NCI-H1694 (cell line): ENCODE data around the gene TLK1.
"Not testable (repeated sequence)": the region's sequence is repeated elsewhere in the genome, so short reads cannot be mapped to it uniquely, and the experiment has no call there.

Experiments
- DNase-seq: peaks from one replicate; lab custom pipeline; 2025; lab: John Stamatoyannopoulos, UW

The TLK1 gene

DNA sequence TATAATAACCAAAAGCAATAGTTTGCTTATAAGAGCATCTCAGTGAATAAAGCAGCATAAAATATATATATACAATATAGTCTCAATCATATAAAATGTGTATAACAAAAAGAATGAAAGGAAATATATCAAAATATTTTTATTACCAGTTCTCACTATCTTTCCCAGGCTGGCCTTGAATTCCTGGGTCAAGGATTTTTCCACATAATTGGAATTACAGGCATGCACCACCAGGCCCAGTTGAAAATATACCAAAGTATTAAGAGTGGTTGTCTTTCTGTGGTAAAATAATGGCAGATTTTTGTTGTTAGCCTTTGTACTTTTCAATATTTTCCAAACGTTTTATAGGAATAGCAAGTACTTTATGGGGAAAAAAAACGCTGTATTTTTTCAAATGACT, 8.6 kb upstream of the TLK1 start:
- DNase-seq, result no peak

GRCh38 chr2:171167352-171167997, 6.8 kb upstream of the TLK1 start:
- DNase-seq, result no peak

DNA sequence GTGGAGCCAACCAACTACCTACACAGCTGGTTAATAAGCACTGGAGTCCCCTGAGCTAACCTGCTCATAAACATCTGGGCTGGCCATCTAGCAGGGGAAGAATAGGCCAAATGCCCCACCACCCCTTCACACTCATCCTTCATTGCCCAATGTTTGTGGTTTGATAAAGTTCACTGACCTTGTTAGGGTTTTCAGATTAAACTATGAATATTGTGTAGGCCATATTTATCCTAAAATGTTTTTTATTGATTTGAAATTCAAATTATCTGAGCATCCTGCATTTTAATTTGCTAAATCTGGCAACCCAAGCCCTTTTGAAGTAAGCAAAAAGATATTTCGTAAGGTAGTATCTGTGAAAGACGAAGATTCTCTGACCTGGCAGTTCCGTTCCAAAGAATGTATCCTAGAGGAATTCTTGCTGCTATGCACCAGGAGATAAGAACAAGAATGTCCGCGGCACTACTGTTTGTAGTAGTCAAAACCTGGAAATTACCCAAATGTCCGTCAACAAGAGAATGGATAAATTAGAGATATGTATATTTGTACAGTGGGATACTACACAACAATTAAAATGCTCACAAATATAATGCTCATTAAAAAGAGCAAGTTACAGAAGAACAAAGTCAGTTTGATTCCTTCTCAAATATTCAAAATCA, 5.8 kb upstream of the TLK1 start:
- DNase-seq, result no peak

- no peak for DNase-seq
These were observed 5.3 kb upstream of the TLK1 start for GRCh38 chr2:171165967-171166327.

DNA sequence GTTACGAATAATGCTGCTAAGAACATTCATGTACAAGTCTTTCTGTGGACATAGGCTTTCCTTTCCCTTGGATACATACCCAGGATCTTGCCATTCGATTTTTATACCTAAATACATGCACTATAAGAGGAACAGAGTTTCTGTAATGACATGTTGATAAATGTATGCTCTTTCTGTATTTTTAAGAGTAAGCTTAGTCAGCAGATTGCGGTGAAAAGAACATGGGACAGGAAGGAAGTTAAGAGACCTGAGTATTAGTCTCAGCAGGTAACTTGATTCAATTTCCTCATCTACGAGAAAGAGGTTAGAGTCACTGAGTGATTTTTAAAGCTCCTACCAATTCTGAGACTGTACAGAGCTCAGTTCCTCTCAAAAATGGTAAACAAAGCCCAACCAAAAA, 2.6 kb upstream of the TLK1 start:
- DNase-seq, result no peak

- DNase-seq, result not testable (repeated sequence)
These were observed 2.0 kb upstream of the TLK1 start for GRCh38 chr2:171162522-171163197.

DNA sequence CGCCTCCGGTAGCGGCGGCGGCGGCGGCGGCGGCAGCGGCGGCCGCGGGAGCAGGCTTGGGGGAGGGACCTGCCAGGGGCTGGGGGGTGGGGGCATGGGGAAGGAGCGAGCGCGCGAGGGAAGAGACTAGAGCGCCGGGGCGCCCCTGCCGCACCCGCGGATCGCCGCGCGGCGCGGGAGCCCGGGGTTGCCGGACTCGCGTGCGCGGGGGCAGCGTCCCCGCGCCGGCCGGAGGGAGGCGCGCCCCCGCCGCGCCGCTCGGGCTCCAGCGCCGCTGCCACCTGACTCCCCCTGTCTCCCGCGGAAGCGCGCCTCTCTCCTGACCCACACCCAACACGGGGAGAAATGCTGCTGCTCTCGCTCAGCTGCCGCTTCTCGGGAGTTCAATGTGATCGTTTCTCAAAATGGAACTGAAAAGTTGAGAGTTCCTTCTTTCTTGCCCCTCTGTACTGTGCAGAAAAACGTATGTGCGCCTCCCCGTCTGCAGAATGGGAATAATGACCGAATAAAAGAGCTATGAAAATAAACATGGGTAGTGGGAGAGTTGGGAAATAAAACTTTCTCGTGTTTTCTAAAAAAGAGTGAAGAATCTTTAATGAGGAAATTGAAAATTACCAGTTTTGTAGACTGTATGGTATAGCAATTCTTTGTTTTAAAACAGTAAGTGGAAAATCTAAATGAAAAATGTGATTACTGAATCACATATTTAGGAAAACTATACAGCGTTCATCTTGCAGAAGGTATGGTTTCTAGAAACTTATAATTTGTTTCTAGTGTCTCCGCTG, 455 bp upstream of the TLK1 start:
- DNase-seq, result peak; percentile 50

DNA sequence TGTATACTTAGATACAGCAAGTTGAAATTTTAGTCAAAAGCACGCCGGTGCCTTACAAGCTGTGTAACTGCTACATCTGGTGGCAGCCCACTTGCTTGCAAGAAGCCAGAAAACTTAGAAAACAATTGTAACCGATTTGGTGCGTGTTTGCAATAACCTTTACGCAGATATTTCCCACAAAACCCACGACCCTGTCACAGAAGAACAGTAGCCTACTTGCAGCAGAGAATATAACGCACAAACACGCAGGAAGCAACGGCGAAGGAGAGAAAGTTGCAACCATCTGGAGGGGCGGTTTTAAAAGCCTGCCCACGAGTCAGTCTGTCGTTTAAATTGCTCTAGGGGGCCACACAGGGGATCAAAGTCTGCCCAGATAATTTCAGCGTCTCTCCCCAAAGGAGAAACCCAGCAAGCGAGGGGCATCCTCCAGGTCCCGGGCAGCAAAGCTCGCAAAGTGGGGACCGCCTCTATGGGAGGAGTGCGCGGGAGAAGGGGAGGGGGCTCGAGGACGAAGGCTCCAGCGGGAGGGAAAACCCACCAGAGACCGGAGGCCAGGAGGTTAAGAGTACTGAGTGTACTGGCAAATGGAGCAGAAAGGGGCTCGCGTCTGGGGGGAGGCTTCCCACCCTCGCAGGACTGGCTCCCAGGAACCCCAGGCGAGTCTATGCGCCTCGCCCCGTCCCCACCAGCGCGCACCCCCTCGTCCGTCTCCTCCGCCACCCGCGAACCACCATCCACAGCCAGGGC, 1.1 kb downstream of the TLK1 start:
- peak; percentile 78 for DNase-seq

DNA sequence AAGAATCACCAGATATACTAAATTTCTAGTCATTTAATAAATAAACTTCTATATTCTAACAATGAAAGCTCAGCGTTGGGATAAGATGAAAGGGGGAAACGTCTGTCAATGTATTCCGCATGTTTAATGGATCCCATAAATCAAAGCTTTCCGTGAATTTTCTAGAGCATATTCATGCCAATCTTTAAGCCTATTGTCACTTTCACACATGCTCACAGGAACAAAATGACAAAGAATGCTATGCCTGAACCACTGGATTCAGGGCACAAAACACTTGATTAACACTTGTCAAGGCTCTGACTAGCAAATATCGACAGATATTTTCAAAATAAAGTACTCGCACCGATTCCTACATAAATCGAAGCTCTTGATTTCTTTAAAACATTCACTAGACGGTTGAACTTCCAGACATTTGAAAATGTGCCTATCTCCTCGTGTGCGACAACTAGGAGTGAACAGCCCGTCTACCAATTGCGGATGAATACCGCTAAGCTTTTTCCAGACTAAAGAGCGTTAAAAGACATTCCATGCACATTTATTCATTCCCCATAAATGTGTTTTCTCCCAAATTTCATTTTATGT, 1.8 kb downstream of the TLK1 start:
- DNase-seq, result peak; percentile 55

GRCh38 chr2:171158036-171158789, 2.5 kb downstream of the TLK1 start:
- DNase-seq, result no peak

DNA sequence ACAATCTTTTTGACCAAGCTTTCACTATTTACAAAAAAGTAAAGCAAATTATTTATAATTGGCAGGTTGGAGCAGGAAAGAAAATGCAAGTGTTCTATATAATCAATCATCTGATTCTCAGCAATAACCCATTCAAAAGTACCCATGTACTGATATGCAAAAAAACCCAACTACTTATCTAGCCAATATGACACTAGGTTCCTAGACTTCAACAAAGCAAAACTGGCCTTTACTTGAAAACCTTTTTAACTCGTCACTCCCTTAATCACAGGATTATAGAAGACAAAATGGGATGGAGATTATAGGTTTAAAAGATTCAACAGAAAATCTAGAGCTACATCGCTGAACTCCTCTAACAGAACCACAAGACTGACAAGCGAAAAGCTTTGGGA, 3.6 kb downstream of the TLK1 start:
- no peak for DNase-seq

DNA sequence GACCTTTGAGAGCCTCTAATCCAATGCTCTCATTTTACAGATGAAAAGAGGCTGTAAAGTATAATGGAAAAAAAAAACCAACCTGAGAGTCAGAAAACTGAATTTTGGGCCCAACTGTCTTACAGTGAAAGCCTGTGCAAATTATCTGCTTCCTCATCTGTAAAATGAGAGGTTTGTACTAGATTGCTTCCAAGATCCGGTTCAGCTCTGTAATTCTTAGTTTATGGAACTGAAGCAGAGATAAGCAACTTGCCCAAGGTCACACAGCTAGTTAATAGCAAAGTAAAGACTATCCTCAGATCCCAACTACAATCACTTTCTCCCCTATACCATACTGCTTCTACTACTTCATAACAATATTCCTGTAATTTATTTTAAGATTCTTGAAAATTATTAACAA, 6.3 kb downstream of the TLK1 start:
- DNase-seq, result no peak

DNA sequence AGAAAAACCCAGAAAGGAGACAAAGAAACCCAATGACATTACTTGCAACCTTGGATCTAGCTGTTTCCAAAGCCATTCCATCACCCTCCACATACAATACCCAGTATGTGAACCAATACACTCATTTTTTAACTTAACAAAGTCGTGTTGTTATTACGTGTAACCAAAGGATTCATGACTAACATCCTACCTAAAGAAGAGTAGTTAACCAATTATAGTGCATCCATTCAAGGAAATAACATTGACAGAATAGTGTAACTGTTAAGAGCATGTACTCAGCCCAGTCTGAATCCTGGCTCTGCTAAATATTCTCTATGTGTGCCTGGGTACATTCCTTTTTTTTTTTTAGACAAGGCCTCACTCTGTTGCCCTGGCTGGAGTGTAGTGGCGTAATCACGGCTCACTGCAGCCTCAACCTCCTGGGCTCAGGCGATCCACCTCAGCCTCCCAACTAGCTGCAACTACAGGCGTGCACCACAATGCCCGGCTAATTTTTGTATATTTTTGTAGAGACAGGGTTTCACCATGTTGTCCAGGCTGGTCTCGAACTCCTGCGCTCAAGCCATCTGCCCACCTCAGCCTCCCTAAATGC, 9.9 kb downstream of the TLK1 start:
- no peak for DNase-seq

- no peak for DNase-seq
These were observed 10.6 kb downstream of the TLK1 start for GRCh38 chr2:171149986-171150693.

DNA sequence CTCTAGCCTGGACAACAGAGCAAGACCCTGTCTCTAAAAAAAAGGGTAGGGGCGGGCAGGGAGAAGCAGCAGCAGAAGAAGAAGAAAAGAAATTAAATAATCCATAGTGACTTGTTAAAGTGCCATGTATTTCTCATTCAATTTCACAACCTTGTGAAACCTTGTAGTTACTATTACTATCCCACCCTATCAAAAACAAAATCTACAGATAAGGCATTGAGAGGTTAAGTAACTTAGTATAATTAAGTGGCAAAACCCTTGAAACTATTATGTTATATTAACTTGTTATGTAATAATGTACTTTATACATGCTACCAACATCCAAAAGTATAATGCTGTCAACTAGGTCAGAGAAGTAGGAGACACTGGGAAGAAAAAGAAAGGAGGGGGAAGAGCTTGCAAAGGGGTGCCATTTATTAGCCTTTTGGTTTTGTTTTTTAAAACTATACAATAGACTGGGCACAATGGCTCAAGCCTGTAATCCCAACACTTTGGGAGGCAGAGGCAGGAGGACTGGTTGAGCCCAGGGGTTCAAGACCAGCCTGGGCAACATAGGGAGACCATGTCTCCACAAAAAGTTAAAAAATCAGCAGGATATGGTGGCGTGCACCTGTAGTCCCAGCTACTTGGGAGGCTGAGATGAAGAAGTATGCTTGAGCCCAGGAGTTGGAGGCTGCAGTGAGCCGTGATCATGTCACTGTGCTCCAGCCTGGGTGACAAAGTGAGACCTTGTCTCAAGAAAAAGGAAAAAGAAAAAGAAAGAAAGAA, 11.3 kb downstream of the TLK1 start:
- DNase-seq, result no peak

GRCh38 chr2:171147081-171147480, 13.6 kb downstream of the TLK1 start:
- no peak for DNase-seq

DNA sequence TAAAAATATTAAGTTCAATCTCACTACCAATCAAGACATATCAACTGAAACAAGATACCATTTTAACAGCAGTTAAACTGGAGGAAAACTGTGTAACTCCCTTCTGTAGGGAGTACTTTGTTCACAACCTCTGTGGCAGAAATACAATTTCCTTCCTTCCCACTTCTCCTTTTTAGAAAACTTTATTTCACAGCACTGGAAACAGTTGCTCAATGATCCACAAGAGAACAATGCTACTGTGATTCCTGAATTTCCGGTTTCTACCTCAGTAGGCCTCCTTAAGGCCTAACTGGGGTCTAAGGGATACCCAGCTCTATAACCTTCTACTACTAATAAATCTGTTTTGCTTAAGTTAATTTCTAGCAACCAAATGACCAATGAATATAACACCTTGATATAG, 14.1 kb downstream of the TLK1 start:
- no peak for DNase-seq

DNA sequence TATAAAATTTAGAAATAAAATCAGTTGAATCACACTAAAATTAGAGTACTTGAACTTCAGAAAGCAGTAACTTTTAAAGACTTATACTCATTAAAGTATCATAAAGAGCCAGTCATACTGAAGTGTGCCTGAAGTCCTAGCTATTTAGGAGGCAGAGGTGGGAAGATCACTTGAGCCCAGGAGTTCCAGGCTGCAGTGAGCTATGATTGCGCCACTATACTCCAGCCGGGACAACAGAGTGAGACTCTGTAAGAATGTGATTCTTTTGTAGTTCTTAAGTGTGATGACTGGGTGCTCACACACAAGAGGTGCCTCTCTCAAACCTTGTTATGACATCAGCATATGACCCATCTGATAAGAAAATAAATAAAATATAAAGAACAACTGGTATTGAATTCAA, 14.6 kb downstream of the TLK1 start:
- DNase-seq, result no peak

DNA sequence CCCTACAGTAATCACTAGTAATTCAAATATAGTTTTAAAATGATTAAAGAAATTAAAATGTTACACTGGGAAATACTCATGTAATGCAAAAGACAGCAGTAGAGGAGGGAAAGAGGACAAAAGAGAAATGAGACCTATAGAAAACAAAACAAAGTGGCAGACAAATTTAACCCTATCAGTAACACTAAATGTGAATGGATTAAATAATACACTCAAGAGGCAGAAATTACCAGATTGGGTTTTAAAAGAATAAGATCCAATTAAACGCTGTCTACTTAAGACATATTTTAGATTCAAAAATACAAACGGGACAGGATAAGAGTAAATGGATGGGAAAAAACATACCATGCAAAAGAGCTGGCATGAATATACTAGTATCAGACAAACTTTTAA, 17.0 kb downstream of the TLK1 start:
- DNase-seq, result no peak
